ENCODE data around the gene CIC.

Gene CIC

DNA sequence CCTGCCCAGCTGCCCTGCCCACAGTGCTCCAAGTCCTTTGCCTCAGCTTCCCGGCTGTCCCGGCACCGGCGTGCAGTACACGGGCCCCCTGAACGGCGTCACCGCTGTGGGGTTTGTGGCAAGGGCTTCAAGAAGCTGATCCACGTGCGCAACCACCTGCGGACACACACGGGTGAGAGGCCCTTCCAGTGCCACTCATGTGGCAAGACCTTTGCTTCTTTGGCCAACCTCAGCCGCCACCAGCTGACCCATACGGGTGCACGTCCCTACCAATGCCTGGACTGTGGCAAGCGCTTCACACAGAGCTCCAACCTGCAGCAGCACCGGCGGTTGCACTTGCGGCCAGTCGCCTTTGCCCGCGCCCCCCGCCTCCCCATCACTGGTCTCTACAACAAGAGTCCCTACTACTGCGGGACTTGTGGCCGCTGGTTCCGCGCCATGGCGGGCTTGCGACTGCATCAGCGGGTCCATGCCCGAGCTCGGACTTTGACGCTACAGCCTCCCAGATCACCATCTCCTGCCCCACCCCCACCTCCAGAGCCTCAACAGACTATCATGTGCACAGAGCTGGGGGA is 43.2 kb upstream of the CIC start:
- no peak for TF ChIP-seq TAF1 (IDR thresholded peaks at IDR 0.05; ENCODE audit: borderline replicate concordance, insufficient read depth, low read length)
- no peak for TF ChIP-seq FOXP2 (optimal IDR thresholded peaks at IDR 0.05; ENCODE audit: borderline replicate concordance, extremely low read depth, extremely low read length, insufficient read depth)
- no peak for TF ChIP-seq POLR2AphosphoS5 (IDR thresholded peaks at IDR 0.05; ENCODE audit: low read depth, low read length)
- no peak for TF ChIP-seq SIN3A (IDR thresholded peaks at IDR 0.05; ENCODE audit: borderline replicate concordance, insufficient read depth, low read length)
- TF ChIP-seq, protein P1, sequence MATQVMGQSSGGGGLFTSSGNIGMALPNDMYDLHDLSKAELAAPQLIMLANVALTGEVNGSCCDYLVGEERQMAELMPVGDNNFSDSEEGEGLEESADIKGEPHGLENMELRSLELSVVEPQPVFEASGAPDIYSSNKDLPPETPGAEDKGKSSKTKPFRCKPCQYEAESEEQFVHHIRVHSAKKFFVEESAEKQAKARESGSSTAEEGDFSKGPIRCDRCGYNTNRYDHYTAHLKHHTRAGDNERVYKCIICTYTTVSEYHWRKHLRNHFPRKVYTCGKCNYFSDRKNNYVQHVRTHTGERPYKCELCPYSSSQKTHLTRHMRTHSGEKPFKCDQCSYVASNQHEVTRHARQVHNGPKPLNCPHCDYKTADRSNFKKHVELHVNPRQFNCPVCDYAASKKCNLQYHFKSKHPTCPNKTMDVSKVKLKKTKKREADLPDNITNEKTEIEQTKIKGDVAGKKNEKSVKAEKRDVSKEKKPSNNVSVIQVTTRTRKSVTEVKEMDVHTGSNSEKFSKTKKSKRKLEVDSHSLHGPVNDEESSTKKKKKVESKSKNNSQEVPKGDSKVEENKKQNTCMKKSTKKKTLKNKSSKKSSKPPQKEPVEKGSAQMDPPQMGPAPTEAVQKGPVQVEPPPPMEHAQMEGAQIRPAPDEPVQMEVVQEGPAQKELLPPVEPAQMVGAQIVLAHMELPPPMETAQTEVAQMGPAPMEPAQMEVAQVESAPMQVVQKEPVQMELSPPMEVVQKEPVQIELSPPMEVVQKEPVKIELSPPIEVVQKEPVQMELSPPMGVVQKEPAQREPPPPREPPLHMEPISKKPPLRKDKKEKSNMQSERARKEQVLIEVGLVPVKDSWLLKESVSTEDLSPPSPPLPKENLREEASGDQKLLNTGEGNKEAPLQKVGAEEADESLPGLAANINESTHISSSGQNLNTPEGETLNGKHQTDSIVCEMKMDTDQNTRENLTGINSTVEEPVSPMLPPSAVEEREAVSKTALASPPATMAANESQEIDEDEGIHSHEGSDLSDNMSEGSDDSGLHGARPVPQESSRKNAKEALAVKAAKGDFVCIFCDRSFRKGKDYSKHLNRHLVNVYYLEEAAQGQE (IDR thresholded peaks at IDR 0.05; ENCODE audit: insufficient read depth in 1 of 2, low read depth in 2 of 2, low read length in 2 of 2): no peak

GRCh38 chr19:42226886-42227285 is 42.2 kb upstream of the CIC start:
- TF ChIP-seq POLR2AphosphoS5 (IDR thresholded peaks at IDR 0.05; ENCODE audit: low read depth, low read length) (no peak), FOXP2 (optimal IDR thresholded peaks at IDR 0.05; ENCODE audit: borderline replicate concordance, extremely low read depth, extremely low read length, insufficient read depth) (no peak), SIN3A (IDR thresholded peaks at IDR 0.05; ENCODE audit: borderline replicate concordance, insufficient read depth, low read length) (no peak), TAF1 (IDR thresholded peaks at IDR 0.05; ENCODE audit: borderline replicate concordance, insufficient read depth, low read length) (no peak)
- TF ChIP-seq, protein P1 (IDR thresholded peaks at IDR 0.05; ENCODE audit: insufficient read depth in 1 of 2, low read depth in 2 of 2, low read length in 2 of 2): no peak

- TF ChIP-seq TAF1 (IDR thresholded peaks at IDR 0.05; ENCODE audit: borderline replicate concordance, insufficient read depth, low read length): no peak
Measured at GRCh38 chr19:42228641-42229040, 40.4 kb upstream of the CIC start.

GRCh38 chr19:42229301-42229854 is 39.7 kb upstream of the CIC start:
- no peak for TF ChIP-seq TAF1 (IDR thresholded peaks at IDR 0.05; ENCODE audit: borderline replicate concordance, insufficient read depth, low read length)
- TF ChIP-seq, protein P1 (IDR thresholded peaks at IDR 0.05; ENCODE audit: insufficient read depth in 1 of 2, low read depth in 2 of 2, low read length in 2 of 2): no peak
- TF ChIP-seq FOXP2 (optimal IDR thresholded peaks at IDR 0.05; ENCODE audit: borderline replicate concordance, extremely low read depth, extremely low read length, insufficient read depth): no peak
- TF ChIP-seq POLR2AphosphoS5 (IDR thresholded peaks at IDR 0.05; ENCODE audit: low read depth, low read length): no peak; the same call in none of the 2 replicates
- no peak for TF ChIP-seq SIN3A (IDR thresholded peaks at IDR 0.05; ENCODE audit: borderline replicate concordance, insufficient read depth, low read length)

DNA sequence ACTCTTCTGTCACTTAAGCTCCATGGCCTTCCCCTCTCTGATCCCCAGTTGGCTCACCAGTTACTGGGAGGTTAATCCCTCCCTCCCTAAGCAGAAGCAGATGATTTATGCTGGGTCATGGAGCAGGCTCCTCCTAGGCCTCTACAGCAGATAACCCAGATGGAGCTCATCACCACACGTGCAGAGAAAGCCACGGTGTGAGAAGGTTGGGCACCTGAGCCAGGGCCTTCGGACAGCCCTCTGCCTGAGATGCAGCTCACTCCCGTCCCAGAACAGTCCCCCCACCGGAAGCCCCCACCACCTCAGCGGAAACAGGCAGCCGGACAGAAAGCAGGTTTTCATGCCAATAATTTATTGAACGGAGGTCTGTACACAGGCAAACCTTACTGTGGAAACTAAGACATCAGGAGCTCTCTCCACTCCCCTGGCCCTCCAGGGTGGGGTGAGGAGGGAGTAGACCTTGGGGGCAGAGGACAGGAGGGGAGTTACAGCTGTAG is 39.1 kb upstream of the CIC start:
- peak; percentile 20 for TF ChIP-seq FOXP2 (optimal IDR thresholded peaks at IDR 0.05; ENCODE audit: borderline replicate concordance, extremely low read depth, extremely low read length, insufficient read depth)
- TF ChIP-seq, protein P1 (IDR thresholded peaks at IDR 0.05; ENCODE audit: insufficient read depth in 1 of 2, low read depth in 2 of 2, low read length in 2 of 2): no peak
